ENCODE measurements around the gene KLHL35. TPM values are rescaled to one million over a fixed set of nuclear protein-coding genes. Genes with fewer than 3 reads are reported as not detected.

The KLHL35 gene
- total RNA-seq, 1 donor = 1.3 TPM

- no peak for TF ChIP-seq CTCF (IDR thresholded peaks at IDR 0.05; ENCODE audit: insufficient read depth, low read depth, low read length)
- DNase-seq (ENCODE audit: low read depth) = no peak
- no peak overlapping the region for H3K4me3 ChIP-seq (ENCODE audit: low read depth, low read length)
Observed at GRCh38 chr11:75441804-75442132, 8.8 kb upstream of the KLHL35 start.

DNA sequence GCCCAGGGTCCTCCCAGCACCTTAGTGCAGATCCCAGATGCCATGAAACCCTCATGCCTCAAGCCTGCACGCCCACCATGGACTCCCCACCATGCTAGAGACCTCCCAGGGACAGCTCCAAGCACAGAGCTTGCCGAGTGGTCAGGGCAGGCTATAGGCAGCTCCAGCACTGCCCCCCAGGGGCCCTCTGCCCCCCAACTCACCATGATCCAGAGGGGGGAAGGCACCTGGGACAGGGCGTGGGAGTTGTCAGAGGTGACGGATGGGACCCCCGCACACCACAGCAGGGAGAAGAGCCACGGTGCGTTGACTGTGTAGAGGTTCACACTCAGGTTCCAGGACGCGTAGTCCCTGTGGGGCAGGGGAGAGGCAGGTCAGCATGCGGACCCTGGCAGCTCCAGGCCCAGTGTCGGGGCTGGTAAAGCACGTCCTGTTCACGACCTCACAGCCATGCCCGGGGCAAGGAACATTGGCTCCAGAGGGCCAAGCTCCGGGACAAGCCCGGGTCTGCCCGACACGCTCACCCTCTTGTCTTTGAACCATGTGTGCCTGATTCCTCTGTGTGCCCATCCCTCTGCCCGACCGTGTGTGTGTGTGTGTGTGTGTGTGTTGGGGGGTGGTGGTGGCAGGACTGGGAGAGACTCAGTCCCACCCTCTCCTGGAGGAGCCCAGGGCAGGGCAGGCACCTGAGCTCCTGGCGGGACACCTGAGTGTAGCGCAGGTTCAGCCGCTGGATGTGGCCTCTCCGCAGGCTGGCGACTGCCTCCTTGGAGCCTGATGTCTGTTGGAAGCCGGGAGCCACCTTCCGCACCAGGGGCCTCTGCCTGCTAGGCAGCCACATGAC, 8.2 kb upstream of the KLHL35 start:
- no peak for DNase-seq (ENCODE audit: low read depth)
- no peak for TF ChIP-seq CTCF (IDR thresholded peaks at IDR 0.05; ENCODE audit: insufficient read depth, low read depth, low read length)
- no peak overlapping the region for H3K4me3 ChIP-seq (ENCODE audit: low read depth, low read length)

- no peak for DNase-seq (ENCODE audit: low read depth)
- H3K4me3 ChIP-seq (ENCODE audit: low read depth, low read length) = no peak overlapping the region
- no peak for TF ChIP-seq CTCF (IDR thresholded peaks at IDR 0.05; ENCODE audit: insufficient read depth, low read depth, low read length)
Observed at GRCh38 chr11:75439495-75440120, 6.6 kb upstream of the KLHL35 start.

- no peak for TF ChIP-seq CTCF (IDR thresholded peaks at IDR 0.05; ENCODE audit: insufficient read depth, low read depth, low read length)
- no peak overlapping the region for H3K4me3 ChIP-seq (ENCODE audit: low read depth, low read length)
- no peak for DNase-seq (ENCODE audit: low read depth)
Observed at GRCh38 chr11:75439026-75439425, 6.0 kb upstream of the KLHL35 start.

DNA sequence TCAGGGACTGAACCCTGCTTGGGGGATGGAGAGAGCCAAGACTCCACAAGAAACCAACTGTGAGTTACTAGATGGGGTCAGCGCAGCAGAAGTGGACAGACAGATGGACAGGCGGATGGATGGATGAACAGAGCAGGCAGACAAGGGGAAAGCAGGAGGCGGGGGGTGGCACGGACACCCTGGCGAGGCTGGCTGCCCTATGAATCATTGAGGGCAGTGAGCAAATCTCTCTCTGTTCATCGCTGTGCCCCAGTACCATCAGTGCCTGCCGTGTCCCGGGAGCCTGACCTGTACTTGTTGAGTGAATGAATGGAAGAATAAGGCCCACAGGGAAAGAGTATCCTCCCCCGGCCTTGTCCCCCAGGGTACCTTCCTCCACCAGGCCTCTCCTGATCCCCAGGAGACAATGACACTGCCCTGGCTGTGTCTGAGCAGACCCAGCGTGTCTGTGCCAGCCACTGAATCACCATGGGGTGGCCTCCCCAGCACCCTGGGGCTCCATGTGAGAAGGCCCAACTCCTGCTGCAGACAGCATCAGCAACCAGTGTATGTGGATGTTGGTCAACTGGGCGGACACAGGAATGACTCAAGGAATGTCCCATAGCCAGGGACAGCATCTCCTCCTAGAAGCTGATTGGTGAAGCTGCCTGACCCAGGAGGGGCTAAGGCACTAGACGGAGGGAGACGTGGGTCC, 5.1 kb upstream of the KLHL35 start:
- no peak for DNase-seq (ENCODE audit: low read depth)
- TF ChIP-seq CTCF (IDR thresholded peaks at IDR 0.05; ENCODE audit: insufficient read depth, low read depth, low read length) = no peak

GRCh38 chr11:75436806-75437205, 3.8 kb upstream of the KLHL35 start:
- no peak overlapping the region for H3K4me3 ChIP-seq (ENCODE audit: low read depth, low read length)
- DNase-seq (ENCODE audit: low read depth) = no peak
- no peak for TF ChIP-seq CTCF (IDR thresholded peaks at IDR 0.05; ENCODE audit: insufficient read depth, low read depth, low read length)

More for the DNA sequence above, 5.1 kb upstream of the KLHL35 start:
- H3K4me3 ChIP-seq (ENCODE audit: low read depth, low read length) = no peak overlapping the region

Data from fibroblast of villous mesenchyme (primary cell).